H1 (cell line): ENCODE data around the gene CLPSL2. TPM values are rescaled to one million over a fixed set of nuclear protein-coding genes. Genes with fewer than 3 reads are reported as not detected.

ENCODE experiments used
- POLR2A ChIP-seq, 2 experiments: IDR thresholded peaks; 1 replicate in 1 of 2; 2 replicates in 1 of 2; pipeline ENCODE4 v1.6.1; 2011; ENCODE audit warnings: low read depth in 2 of 2, low read length in 2 of 2, mild to moderate bottlenecking in 2 of 2; ENCODE audit errors: control extremely low read depth in 1 of 2
- polyA plus RNA-seq, 7 experiments: library from polyadenylated mRNA; depleted of rRNA in 3 of 7; stranded (reverse) in 5 of 7; unstranded in 2 of 7; fragments of >200 nt in 5 of 7; fragments of 200-250 nt in 2 of 7; gene quantifications; 1 replicate in 5 of 7; 2 replicates in 1 of 7; 4 replicates in 1 of 7; pipeline versions ENCODE4 v1.2.1 to v1.2.3, GENCODE V29; 2011 to 2013; ENCODE audit warnings: missing spikeins in 2 of 7, mixed read lengths in 2 of 7
- total RNA-seq: library from RNA; stranded (reverse); fragmentation: NEBNext Ultra II Directional; extraction: Animal tissue kit (Norgen Biotek cat#: 25700); gene quantifications from 2 replicates; pipeline ENCODE4 v1.2.1, GENCODE V29; 2021

The CLPSL2 gene
- total and polyA plus RNA-seq, 2 of the 8 experiments (the other 6 are each of a cell fraction or from before 2014, with no cell fraction given): 1.4 to 3.4 TPM

DNA sequence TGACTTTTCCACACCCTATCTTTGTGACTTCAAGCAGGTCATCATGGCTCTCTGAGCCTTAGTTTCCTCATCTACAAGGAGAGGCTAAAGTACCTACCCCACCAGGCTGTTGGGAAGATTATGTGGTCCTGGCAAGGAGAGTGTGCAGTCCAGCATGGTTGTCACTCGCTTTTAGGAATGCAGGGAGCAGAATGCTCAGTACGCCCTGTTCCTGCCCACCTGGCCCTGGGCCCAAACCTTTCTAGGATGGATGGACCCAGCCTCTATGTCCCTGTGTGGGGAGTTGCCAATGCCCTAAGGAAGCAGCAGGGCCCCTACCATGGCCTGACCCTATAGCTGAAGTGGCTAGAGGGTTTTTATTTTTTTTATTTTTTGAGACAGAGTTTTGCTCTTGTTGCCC, 2.0 kb downstream of the CLPSL2 start (continued):
- no peak for TF ChIP-seq POLR2A (IDR thresholded peaks at IDR 0.05; ENCODE audit: control extremely low read depth in 1 of 2, low read depth in 2 of 2, low read length in 2 of 2)
